HG03575 (cell line): ENCODE results near the gene C2orf72.
"Not testable (repeated sequence)": the region's sequence is repeated elsewhere in the genome, so short reads cannot be mapped to it uniquely, and the experiment has no call there.

Experiments used
- ATAC-seq: cut with Tn5 transposase; IDR thresholded peaks from one replicate; pipeline ENCODE4 v1.9.1; 2021; ENCODE audit not compliant: unreplicated experiment, insufficient number of reproducible peaks, low FRiP score; ENCODE audit errors: extremely low read depth

C2orf72 gene

GRCh38 chr2:231037202-231037730, at the start of gene C2orf72:
Gene C2orf72 (plus strand): TSS chr2:231037523. CDS start chr2:231037566, 43 bp downstream.
- ATAC-seq: no peak

- ATAC-seq: no peak
Measured at GRCh38 chr2:230989731-230990130, 47.6 kb upstream of the C2orf72 start.

DNA sequence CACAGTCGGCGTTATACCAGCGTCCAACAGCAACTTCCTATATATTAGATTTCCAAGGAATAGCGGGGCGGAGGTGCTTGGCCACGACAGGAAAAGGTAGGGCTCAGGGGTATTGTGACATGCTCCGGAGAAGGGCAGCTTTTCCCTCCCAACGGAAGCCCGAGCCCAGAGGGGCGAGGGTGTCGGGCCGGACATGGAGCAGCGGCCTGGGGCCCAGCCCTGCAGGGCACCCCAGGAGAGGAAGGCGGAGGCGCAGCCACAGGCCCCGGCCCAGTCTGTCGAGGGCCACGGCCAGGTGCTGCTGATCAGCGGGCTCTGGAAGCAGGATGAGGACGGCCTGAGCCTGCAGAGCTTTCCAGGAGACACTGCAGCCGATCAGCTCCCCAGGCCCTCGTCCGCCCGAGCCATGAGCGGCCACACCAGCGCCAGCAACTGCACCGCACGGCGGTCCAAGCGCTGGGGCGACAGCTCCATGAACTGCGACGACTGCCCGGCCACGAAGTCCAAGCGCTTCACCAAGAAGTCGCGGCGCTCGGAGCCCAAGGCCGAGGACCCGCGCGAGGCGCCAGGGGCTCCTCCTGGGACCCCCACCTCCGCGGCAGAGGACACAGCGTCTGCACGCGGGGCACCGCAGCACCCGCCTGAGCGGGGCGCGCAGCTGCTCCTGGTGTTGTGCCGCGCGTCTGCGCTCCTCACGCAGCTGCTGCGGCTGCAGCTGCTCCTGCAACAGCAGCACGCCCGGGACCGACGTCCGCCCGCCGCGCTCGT, 47.0 kb upstream of the C2orf72 start:
- ATAC-seq: no peak

- no peak for ATAC-seq
Measured at GRCh38 chr2:230990899-230991150, 46.5 kb upstream of the C2orf72 start.

DNA sequence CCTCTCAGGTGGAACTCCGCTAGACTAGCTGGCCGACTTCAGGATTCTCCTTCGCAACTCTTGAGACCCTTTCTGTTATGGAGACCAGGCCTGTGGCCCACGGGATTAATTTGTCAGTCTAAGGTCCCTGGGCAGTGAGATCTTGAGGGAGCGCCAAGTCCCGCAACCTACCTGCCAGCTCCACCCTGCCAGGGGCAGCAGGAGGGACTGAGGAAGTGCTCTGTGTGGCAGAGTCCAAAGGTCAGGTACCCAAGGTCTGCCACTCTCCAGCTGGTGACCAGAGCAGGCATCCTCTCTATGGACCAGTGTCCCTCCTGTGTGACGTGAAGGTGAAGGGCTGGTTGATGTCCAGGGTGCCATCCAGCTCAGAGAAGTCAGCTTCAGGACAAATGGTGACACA, 45.7 kb upstream of the C2orf72 start:
- no peak for ATAC-seq

DNA sequence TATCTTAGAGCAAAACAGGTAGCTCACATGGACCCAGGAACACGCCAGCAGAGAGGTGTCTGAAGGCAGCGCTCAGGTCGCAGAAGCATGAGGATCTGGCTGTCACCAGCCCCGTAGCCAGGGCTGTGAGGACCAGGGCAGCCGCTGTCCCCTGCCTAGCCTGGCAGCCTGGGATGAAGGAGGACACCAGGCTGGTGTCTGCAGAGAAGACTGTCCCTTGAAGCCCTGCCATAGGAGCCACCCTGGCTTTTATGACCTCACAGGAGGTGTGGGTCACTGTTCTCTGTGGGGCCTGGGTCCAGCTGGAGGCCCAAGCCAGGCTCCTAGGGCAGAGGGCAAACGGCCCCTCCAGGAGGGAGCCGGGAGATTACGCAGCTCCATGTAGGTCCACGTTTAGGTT, 41.5 kb upstream of the C2orf72 start, which contains the start of gene SPATA3:
Gene SPATA3, plus strand, starts transcription at position 301 of the 400 bp plus-strand sequence. CDS start 113 bp downstream, outside the sequence.
- no peak for ATAC-seq

DNA sequence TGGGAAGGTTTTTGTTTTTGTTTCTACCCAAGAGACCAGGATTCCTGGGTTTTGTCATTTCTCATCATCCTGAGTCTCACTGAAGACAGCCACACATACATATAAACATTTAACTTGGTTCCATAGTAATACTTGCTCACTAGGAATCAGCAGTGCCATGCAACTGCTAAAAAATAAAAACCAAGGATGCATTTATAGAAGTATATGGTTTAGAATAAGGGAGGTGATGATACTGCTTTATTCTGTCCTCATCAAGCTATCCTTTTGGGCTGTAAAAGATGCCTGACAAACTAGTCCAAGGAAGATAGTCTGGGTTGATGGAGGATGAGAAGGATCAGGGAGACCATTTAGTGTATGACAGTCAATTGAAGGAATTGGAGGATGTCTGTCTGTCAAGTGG, 40.7 kb upstream of the C2orf72 start:
- ATAC-seq: no peak

DNA sequence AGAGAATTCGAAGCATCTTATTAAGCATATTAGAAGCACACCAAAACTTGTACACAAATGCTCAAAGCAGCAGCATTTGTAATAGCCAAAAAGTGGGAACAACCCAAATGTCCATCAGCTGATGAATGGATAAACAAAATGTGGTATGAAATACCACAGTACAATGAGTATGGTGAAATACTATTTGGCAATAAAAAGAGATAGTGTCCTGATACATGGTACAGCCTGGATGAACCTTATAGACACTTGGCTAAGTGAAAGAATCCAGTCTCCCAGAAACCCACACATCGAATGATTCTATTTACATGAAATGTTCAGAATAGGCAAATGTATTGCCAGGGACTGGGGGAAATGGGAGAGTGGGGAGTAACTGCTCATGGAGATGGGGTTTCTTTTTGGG, 38.4 kb upstream of the C2orf72 start:
- no peak for ATAC-seq

GRCh38 chr2:230999477-230999876, 37.8 kb upstream of the C2orf72 start:
- no peak for ATAC-seq

- ATAC-seq: no peak
Measured at GRCh38 chr2:231000211-231000904, 37.0 kb upstream of the C2orf72 start.

DNA sequence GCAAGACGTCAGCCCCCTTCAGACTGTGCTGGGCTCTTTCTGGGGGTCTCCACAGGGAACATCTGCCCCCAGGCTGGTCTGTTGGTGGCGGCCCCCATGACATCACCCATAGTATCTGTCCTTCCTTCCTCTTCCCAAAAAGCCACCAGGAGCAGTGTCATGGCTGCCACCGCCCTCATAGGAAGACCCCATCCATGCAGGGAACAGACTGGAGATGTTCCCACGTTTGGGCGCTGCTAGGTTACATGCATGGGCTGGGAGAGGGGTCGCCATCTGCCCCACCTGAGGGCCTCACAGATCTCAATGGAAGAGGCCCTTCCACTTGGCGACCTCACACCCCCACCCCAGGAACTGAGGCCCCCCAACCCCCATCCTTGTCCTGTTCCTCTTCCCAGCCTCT, 36.3 kb upstream of the C2orf72 start:
- ATAC-seq: no peak

DNA sequence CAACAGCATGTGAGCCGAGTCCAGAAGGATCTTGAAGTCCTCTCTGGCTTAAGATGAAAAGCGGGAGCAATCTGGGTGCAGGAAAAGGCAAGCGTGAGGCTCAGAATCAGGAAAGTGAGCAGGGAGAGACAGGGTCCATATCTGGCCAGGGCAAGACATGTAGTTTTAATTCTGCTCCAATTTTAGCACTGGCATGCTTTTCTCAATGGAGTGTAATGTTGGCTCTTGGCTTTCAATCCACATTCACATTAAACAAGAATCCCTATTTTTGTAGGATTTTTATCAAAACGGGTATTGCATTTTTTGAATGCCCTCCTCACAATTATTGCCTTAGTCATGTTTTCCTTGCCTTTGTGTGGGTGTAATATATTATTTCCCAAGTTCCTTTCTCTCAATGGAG, 35.4 kb upstream of the C2orf72 start:
- ATAC-seq: no peak

- no peak for ATAC-seq
Measured at GRCh38 chr2:231002641-231003040, 34.7 kb upstream of the C2orf72 start.

DNA sequence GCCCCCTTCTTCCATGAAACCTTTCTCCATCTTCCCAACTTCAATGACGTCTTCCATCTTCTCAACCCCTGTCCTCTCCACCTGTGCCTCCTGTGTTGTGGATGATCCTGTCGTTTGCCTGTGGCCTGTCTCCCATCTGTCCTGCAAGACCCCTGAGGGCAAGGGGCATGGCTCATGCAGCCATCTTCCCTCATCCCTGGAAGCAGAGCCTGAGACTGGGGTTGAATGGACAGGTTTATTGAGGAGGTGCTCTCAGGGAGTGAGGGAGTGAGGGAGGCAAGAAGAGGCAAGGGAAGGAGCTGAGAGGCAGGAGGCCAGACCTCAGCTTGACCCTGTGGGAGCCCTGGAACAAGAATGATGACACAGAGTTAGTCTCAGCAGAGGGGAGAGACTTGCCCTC, 34.1 kb upstream of the C2orf72 start:
- ATAC-seq: no peak

- not testable (repeated sequence) for ATAC-seq
Measured at GRCh38 chr2:231004930-231005329, 32.4 kb upstream of the C2orf72 start.

GRCh38 chr2:231007286-231008098, 29.8 kb upstream of the C2orf72 start:
- no peak for ATAC-seq

GRCh38 chr2:231008131-231008530, 29.2 kb upstream of the C2orf72 start:
- ATAC-seq: no peak

GRCh38 chr2:231009236-231009919, 27.9 kb upstream of the C2orf72 start:
- ATAC-seq: no peak

GRCh38 chr2:231010201-231010730, 27.1 kb upstream of the C2orf72 start:
- no peak for ATAC-seq
